Measurements from ENCODE around the gene APBA2. TPM values are rescaled to one million over a fixed set of nuclear protein-coding genes. Genes with fewer than 3 reads are reported as not detected.
"Not testable (repeated sequence)": the region's sequence is repeated elsewhere in the genome, so short reads cannot be mapped to it uniquely, and the experiment has no call there.

The APBA2 gene
- total RNA-seq: under 1 TPM; 0.16 to 0.85 (median 0.49) TPM
- under 1 TPM; 0.16 to 0.37 TPM for polyA plus RNA-seq
- long read RNA-seq, donor 1, partial matches to known transcripts: 0 of 1 reads
- long read RNA-seq, donor 1, other reads (novel, unspliced or antisense): 1 of 1 reads
- long read RNA-seq, donor 2, partial matches to known transcripts: 0 of 1 reads
- long read RNA-seq, donor 2, other reads (novel, unspliced or antisense): 1 of 1 reads
- long read RNA-seq, donor 3, partial matches to known transcripts: 1 of 3 reads
- long read RNA-seq, donor 3, other reads (novel, unspliced or antisense): 2 of 3 reads

DNA sequence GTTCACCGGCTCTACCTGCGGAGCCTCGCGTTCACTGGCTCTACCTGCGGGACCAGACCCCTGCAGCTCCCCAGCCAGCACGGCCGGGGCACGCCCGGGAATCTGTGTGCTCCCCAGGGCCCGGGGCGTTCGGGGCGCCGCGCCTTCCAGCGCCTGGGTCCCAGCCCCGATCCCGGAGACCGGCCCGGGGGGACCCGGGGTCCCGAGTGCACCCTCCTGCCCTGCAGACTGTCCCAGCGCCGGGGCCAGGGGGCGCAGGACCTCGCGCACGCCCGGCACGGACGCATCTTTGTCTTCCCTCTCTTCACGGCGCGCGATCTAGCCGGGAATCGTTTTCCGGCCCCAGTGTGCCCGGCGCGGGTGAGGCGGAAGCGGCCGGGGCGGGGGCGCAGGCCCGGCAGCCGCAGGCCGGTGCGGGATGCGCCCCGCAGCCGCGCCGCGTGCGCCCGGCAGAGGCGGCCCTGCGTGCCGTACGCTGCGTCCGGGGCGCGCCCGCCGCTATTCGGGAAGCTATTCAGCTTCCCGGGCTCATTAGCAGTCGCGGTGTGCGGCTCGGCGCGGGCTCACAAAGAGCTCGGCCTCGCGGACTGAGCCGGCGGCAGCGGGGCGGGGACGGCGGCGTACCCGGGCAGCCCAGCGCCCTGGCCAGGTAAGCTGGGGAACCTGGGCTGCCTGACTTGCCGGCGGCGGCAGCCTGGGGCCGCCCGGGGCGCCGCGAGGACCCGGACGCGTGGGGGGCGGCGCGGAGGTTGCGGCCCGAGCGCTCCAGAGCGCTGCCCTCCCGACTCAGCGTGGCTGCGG lies at the start of gene APBA2:
Gene APBA2 (plus strand): TSS at position 345 of the 801 bp plus-strand sequence. CDS start 167,911 bp downstream, outside the sequence.
- no peak for DNase-seq
- WGBS, 2 donors: 0 to 1% methylated on average over 82 to 106 of the region's 109 CpGs

DNA sequence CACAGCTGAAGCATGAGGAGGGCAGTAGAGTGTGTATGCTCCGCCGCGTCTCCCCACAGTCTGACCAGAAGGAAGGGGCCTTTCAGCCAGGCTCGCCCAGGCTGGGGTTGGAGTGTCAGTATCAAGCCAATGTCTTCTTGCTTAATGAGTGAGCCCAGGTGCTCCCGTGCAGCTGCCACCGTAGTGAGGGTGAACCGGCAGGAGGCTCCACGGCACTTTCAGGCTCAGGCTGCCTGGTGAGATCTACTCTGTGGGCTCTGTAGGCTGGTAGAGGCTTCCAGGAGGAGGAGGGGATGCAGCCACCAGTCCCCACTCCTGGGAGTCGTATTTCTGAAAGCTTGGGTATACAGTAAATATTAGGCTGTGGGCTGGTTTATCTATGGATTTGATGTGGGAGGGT lies 45.5 kb upstream of the APBA2 start:
- H3K27ac ChIP-seq; intact Hi-C loops (cut with DNase I); H3K36me3 ChIP-seq; DNase-seq; H3K4me1 ChIP-seq; H3K9me3 ChIP-seq; H3K4me3 ChIP-seq; ATAC-seq; H3K27me3 ChIP-seq: not testable (repeated sequence)
- 67 to 75% methylated on average over 4 to 5 of the region's 9 CpGs for WGBS, 2 donors

More for the DNA sequence above, at the start of gene APBA2:
- Histone ChIP-seq H3K36me3 (no peaks in the 10 kb centered on the region), H3K4me3 (peak within 1 kb of the TSS; percentile 28 to 52 (median 42)), H3K27me3 (peaks cover 17 to 46% (median 38%) of the 10 kb centered on the region in 7 donors), H3K4me1 (peaks cover 0 to 13% (median 5%) of the 10 kb centered on the region in 9 donors), H3K9me3 (no peaks in the 10 kb centered on the region), H3K27ac (peak within 1 kb of the TSS in 1 of 10 donors; percentile 36)
- TF ChIP-seq, protein P1, sequence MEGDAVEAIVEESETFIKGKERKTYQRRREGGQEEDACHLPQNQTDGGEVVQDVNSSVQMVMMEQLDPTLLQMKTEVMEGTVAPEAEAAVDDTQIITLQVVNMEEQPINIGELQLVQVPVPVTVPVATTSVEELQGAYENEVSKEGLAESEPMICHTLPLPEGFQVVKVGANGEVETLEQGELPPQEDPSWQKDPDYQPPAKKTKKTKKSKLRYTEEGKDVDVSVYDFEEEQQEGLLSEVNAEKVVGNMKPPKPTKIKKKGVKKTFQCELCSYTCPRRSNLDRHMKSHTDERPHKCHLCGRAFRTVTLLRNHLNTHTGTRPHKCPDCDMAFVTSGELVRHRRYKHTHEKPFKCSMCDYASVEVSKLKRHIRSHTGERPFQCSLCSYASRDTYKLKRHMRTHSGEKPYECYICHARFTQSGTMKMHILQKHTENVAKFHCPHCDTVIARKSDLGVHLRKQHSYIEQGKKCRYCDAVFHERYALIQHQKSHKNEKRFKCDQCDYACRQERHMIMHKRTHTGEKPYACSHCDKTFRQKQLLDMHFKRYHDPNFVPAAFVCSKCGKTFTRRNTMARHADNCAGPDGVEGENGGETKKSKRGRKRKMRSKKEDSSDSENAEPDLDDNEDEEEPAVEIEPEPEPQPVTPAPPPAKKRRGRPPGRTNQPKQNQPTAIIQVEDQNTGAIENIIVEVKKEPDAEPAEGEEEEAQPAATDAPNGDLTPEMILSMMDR (IDR thresholded peaks at IDR 0.05): no peak
- ATAC-seq: peak in 2 of 8 donors; percentile 13 to 22
- intact Hi-C loops (cut with DNase I): no loop called here

DNA sequence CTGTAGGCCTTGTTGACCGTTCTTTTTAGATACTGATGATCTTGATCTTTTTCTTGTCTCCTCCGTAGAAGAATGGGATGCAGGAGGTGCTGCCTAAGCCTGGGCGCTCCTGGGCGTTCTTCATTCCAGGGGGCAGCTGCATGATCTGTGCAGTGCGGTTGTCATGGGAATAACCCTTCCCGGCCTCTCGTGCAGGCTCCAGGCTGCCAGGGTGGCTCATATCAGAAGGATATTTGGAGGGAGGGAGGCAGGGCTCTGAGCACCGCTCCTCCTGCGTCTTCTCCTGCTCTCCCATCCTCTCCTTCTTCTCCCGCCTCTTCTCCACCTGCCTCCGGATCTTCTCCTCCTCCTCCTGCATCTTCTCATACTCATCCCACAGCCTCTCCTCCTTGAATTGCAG lies 43.6 kb upstream of the APBA2 start:
- H3K27ac ChIP-seq; H3K9me3 ChIP-seq; H3K4me1 ChIP-seq; H3K4me3 ChIP-seq; H3K27me3 ChIP-seq; DNase-seq; intact Hi-C loops (cut with DNase I); H3K36me3 ChIP-seq; ATAC-seq: not testable (repeated sequence)
- 73 to 79% methylated on average over 11 of the region's 11 CpGs for WGBS, 2 donors

DNA sequence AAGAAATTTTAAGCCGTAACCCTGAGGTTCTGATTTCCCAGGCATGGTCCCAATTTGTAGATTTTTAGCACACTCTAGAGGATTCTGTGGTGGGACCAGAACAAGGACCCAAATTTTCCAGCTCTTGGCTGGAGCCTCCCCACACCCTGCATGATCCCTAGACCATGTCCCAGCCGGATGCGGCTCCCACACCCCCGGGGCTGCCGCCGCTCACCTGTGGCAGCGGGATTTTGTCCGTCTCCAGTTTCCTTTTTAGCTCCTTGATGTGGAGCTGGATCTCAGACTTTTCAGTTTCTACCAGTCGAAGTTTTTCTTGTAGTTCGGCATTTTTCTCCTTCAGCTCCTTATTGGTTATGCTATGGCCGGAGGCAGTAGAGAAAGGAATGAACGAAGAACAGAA lies 42.3 kb upstream of the APBA2 start:
- H3K27ac ChIP-seq; H3K4me3 ChIP-seq; DNase-seq; H3K27me3 ChIP-seq; H3K9me3 ChIP-seq; H3K4me1 ChIP-seq; intact Hi-C loops (cut with DNase I); ATAC-seq; H3K36me3 ChIP-seq: not testable (repeated sequence)
- WGBS, 2 donors: 94 to 99% methylated on average over 12 of the region's 12 CpGs

DNA sequence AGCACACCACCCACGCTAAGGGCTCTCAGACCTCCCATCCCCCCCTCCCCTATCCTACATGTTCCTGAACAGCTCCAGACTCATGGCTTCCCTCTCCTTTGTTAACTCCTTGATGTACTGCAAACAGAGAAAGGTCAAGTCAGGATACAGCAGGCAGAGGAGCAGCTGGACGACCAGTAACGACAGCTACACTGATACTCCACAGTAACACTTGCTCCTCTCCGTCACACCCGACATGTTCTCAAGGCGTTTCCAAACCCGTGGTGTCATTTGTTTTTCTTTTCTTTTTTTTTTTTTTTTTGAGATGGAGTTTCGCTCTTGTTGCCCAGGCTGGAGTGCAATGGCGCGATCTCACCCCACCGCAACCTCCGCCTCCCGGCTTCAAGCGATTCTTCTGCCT lies 41.6 kb upstream of the APBA2 start:
- H3K27ac ChIP-seq; ATAC-seq; H3K4me3 ChIP-seq; H3K36me3 ChIP-seq; intact Hi-C loops (cut with DNase I); DNase-seq; H3K9me3 ChIP-seq; H3K27me3 ChIP-seq; H3K4me1 ChIP-seq: not testable (repeated sequence)
- WGBS, 2 donors: 49 to 61% methylated on average over 3 to 8 of the region's 14 CpGs

DNA sequence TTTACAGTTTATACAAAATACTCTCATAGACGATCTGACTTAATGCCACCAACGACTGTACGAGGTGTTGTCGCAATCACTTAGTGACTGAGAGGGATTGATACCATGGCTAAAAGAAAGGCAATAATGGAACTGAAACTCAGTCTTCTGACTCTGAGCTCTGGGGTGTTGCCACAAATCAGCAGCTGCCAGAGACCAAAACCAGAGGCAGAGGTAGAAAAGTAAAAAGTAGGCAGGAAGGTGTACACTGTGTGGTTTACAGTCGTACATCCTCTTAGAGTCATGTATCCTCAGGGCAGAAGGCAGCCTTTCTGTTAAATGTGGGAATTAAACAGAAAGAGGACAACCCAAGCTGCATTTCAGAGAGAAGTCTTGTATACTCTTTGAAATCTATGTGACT lies 38.5 kb upstream of the APBA2 start:
- H3K4me3 ChIP-seq; H3K36me3 ChIP-seq; H3K27me3 ChIP-seq; H3K4me1 ChIP-seq; DNase-seq; H3K27ac ChIP-seq; H3K9me3 ChIP-seq; ATAC-seq; intact Hi-C loops (cut with DNase I): not testable (repeated sequence)
- 15 to 57% methylated on average over 2 to 5 of the region's 5 CpGs for WGBS, 2 donors

DNA sequence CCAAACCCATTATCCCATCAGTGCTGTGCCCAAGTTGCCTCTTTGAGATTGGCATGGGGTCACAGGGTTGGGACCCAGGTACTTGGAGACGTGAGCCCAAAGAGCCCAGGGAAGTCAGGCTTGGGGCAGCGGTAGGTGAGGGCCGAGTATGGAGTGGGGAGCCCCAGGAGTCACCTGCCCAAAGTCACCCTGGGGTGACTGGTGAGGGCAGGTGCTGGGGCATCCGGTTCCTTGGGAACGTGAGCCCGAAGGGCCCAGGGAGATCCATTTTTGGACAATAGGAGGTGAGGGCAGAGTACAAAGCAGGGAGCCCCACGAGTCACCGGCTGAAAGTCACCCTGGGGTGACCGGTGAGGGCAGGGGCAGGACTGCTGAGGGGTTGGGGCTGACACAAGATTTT lies 37.8 kb upstream of the APBA2 start:
- not testable (repeated sequence) for H3K27me3 ChIP-seq
- WGBS, 2 donors: 79 to 90% methylated on average over 7 to 9 of the region's 9 CpGs
- peak in 1 of 8 donors; percentile 61 for ATAC-seq

DNA sequence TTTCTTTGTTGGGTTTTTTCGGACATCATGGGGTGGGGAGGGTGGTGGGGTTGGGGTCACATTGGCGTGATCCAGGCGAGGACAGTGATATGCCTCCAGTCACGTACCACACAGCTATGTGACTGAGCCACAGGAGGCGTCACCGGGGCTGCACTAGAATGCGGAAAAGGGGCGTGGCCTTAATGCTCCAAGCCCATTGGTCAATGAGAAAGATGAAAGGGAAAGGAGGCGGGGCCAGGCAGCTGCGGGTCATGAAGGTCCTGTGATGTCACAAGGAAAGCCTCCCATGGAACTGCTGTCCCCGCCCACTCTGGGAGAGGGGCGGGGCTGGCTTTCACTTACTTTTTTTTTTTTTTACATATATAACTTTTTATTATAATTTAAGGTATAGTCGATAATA lies 37.3 kb upstream of the APBA2 start, which contains the start of gene GOLGA6L7:
Gene GOLGA6L7 (minus strand): TSS at position 124 of the 400 bp plus-strand sequence. CDS start 95 bp downstream, at position 29.
- H3K4me3 ChIP-seq; H3K9me3 ChIP-seq; H3K27me3 ChIP-seq; H3K36me3 ChIP-seq; intact Hi-C loops (cut with DNase I); ATAC-seq; H3K4me1 ChIP-seq; H3K27ac ChIP-seq; DNase-seq: not testable (repeated sequence)
- WGBS, 2 donors: 93 to 95% methylated on average over 13 of the region's 13 CpGs

More for the DNA sequence above, 37.8 kb upstream of the APBA2 start:
- H3K4me1 ChIP-seq; H3K9me3 ChIP-seq; H3K4me3 ChIP-seq; H3K36me3 ChIP-seq; DNase-seq; intact Hi-C loops (cut with DNase I); H3K27ac ChIP-seq: not testable (repeated sequence)

DNA sequence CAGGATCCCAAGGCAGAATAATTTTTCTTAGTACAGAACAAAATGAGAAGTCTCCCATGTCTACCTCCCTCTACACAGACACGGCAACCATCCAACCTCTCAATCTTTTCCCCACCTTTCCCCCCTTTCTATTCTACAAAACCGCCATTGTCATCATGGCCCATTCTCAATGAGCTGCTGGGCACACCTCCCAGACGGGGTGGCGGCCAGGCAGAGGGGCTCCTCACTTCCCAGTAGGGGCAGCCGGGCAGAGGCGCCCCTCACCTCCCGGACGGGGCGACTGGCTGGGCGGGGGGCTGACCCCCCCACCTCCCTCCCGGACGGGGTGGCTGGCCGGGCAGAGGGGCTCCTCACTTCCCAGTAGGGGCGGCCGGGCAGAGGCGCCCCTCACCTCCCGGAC lies 36.5 kb upstream of the APBA2 start:
- H3K27me3 ChIP-seq; H3K4me1 ChIP-seq; H3K27ac ChIP-seq; H3K36me3 ChIP-seq; H3K4me3 ChIP-seq; intact Hi-C loops (cut with DNase I); ATAC-seq; H3K9me3 ChIP-seq; DNase-seq: not testable (repeated sequence)
- 94 to 100% methylated on average over 1 to 12 of the region's 17 CpGs for WGBS, 2 donors

DNA sequence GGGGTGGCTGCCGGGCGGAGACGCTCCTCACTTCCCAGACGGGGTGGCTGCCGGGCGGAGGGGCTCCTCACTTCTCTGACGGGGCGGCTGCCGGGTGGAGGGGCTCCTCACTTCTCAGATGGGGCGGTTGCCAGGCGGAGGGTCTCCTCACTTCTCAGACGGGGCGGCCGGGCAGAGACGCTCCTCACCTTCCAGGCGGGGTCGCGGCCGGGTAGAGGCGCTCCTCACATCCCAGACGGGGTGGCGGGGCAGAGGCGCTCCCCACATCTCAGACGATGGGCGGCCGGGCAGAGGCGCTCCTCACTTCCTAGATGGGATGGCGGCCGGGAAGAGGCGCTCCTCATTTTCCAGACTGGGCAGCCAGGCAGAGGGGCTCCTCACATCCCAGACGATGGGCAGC lies 36.0 kb upstream of the APBA2 start:
- H3K4me1 ChIP-seq; H3K27me3 ChIP-seq; H3K4me3 ChIP-seq; ATAC-seq; H3K36me3 ChIP-seq; intact Hi-C loops (cut with DNase I); H3K9me3 ChIP-seq; DNase-seq; H3K27ac ChIP-seq: not testable (repeated sequence)
- WGBS, 2 donors: 92 to 98% methylated on average over 11 to 30 of the region's 31 CpGs

All from heart right ventricle (tissue), 16 donors.